Gastroesophageal sphincter (tissue), 3 donors: ENCODE measurements around the gene CSGALNACT2.

Source experiments
- POLR2A ChIP-seq, 2 donors: fragments of 450-650 bp; IDR thresholded peaks; one replicate each; pipeline ENCODE4 v1.6.1; 2017; ENCODE audit warnings: antibody characterized with exemption in 2 of 2, mild to moderate bottlenecking in 2 of 2, moderate library complexity in 1 of 2
- POLR2AphosphoS5 ChIP-seq: sonication (generic); formaldehyde crosslinking; IDR thresholded peaks from one replicate; pipeline ENCODE4 v1.6.1; 2017; ENCODE audit warnings: antibody characterized with exemption
- TF ChIP-seq, protein P1 (sequence below), 4 experiments: fragments of 200-600 bp in 2 of 4; fragments of 450-650 bp in 2 of 4; sonication (generic) in 1 of 4; IDR thresholded peaks; one replicate each; pipeline ENCODE4 v1.5.1; 2017 to 2019; ENCODE audit warnings: antibody characterized with exemption in 4 of 4, mild to moderate bottlenecking in 2 of 4, moderate library complexity in 2 of 4

DNA sequence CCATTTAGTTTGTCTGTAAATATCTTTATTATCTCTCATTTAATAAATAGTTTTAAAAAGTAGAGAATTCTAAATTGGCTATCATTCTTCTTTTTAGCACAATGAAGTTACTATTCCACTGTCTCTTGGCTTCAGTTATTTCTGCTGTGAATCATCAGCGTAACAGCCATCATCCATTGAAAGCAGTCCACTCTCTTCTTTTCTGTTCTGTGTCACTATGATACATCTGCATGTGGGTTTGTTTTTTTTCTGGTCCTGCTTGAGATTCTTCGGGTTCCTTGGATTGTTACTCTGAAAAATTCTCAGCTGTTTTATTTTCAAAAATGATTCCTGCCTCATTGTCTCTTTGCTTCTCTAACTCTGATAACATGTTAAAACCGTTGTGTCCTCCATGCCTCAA lies 52.5 kb downstream of the CSGALNACT2 start:
- TF ChIP-seq, protein P1, sequence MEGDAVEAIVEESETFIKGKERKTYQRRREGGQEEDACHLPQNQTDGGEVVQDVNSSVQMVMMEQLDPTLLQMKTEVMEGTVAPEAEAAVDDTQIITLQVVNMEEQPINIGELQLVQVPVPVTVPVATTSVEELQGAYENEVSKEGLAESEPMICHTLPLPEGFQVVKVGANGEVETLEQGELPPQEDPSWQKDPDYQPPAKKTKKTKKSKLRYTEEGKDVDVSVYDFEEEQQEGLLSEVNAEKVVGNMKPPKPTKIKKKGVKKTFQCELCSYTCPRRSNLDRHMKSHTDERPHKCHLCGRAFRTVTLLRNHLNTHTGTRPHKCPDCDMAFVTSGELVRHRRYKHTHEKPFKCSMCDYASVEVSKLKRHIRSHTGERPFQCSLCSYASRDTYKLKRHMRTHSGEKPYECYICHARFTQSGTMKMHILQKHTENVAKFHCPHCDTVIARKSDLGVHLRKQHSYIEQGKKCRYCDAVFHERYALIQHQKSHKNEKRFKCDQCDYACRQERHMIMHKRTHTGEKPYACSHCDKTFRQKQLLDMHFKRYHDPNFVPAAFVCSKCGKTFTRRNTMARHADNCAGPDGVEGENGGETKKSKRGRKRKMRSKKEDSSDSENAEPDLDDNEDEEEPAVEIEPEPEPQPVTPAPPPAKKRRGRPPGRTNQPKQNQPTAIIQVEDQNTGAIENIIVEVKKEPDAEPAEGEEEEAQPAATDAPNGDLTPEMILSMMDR (IDR thresholded peaks at IDR 0.05) = no peak
- TF ChIP-seq POLR2AphosphoS5 (no peak), POLR2A (IDR thresholded peaks at IDR 0.05) (no peak)
